C4-2B (cell line): ENCODE measurements around the gene WDFY2.

Experiments used
- CTCF ChIP-seq: fragments of 450-650 bp; conservative IDR thresholded peaks from 2 replicates; pipeline ENCODE4 v1.5.1; 2017; ENCODE audit warnings: mild to moderate bottlenecking
- ZFX ChIP-seq: fragments of 450-650 bp; IDR thresholded peaks from 2 replicates; pipeline ENCODE4 v1.6.1; 2017

- no peak for TF ChIP-seq CTCF
- no peak for TF ChIP-seq ZFX
These were observed 3.1 kb downstream of the WDFY2 start for GRCh38 chr13:51587372-51587771.
